Measurements from ENCODE around the gene C2orf80.
"Not testable (repeated sequence)": the region's sequence is repeated elsewhere in the genome, so short reads cannot be mapped to it uniquely, and the experiment has no call there.

Gene C2orf80

GRCh38 chr2:208175840-208176153 is 14.0 kb downstream of the C2orf80 start:
- no peak for DNase-seq

- peak; percentile 74 for DNase-seq
Measured at GRCh38 chr2:208175069-208175839, 14.6 kb downstream of the C2orf80 start.

DNA sequence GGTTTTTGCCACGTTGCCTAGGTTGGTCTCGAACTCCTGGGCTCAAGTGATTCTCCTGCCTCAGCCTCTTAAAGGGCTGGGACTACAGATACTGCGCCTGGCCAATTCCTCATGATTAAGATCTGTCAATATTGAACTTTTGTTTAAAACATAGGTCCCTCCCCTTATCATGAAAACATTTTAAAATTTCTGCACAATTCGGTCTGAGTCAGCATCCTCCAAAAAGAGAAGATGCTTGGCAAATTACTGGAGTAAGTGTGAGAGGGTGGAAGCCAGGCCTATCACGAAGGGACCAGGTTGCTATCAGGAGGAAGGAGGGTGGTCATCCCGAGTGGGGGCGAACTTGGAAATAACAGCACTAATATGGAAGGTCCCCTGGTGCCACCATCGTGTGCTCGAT is 15.7 kb downstream of the C2orf80 start:
- DNase-seq: no peak

- DNase-seq: no peak
Measured at GRCh38 chr2:208172125-208172524, 17.7 kb downstream of the C2orf80 start.

GRCh38 chr2:208164951-208165755 is 24.7 kb downstream of the C2orf80 start:
- DNase-seq: no peak

- no peak for DNase-seq
Measured at GRCh38 chr2:208163489-208163888, 26.3 kb downstream of the C2orf80 start, which contains the start of gene CRYGA. Gene CRYGA, minus strand, starts transcription at chr2:208163589. Its CDS starts 33 bp downstream, at chr2:208163556.

GRCh38 chr2:208156439-208156838 is 33.4 kb downstream of the C2orf80 start:
- no peak for DNase-seq

- no peak for DNase-seq
Measured at GRCh38 chr2:208153156-208153555, 36.7 kb downstream of the C2orf80 start.

DNA sequence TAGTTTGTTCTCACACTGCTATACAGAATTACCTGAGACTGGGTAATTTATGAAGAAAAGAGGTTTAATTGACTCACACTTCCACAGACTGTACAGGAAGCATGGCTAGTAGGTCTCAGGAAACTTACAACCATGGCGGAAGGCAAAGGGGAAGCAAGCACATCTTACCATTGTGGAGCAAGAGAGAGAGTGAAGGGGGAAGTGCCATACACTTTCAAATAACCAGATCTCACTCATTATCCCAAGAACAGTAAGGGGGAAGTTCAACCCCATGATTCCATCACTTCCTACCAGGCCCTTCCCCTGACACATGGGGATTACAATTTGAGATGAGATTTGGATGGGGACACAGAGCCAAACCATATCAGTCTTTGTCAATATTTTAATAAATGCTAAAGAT is 38.9 kb downstream of the C2orf80 start:
- DNase-seq: no peak

- DNase-seq: no peak
Measured at GRCh38 chr2:208150094-208150493, 39.7 kb downstream of the C2orf80 start.

DNA sequence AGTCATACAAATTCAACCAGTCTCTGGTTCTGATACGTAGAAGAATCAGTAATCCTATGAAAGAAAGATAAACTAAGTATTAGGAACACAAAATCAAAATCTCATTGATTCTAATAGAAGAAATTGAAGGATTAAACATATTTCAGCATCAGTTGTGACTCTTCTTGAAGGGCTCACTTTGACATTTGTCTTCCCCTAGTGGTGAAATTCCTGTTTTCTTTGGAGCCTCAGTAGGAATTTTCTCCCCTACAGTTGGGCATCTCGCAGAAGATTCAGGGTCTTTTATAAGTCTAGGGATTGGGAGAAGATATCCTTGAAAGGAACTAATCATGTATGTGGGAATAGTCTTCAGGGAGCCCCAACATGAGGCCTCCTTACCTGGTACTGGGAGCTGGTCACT is 41.0 kb downstream of the C2orf80 start:
- no peak for DNase-seq

DNA sequence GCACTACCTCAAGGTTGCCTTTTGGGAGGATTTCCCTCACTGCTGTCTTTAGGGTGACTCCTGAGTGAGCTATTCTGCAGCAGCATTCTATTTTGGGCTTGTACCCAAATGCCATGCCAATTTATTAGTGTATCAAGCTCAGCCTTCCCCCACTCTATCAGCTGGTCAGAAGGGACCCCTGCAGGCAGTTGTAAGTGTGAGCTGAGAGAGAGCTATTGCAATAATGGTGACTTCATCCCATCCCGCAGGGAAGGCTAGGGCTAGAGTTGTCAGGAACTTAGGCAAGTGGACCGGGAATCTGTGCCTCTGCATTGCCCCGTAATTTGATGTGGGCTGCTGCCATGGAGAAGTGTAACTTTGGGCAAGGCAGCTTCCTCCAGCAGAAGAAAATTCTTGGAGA is 42.1 kb downstream of the C2orf80 start:
- DNase-seq: no peak

- no peak for DNase-seq
Measured at GRCh38 chr2:208147008-208147407, 42.8 kb downstream of the C2orf80 start.

- DNase-seq: no peak
Measured at GRCh38 chr2:208146006-208146405, 43.8 kb downstream of the C2orf80 start, which contains the start of gene CRYGB. Gene CRYGB, minus strand, starts transcription at chr2:208146158. Its CDS starts 38 bp downstream, at chr2:208146120.

DNA sequence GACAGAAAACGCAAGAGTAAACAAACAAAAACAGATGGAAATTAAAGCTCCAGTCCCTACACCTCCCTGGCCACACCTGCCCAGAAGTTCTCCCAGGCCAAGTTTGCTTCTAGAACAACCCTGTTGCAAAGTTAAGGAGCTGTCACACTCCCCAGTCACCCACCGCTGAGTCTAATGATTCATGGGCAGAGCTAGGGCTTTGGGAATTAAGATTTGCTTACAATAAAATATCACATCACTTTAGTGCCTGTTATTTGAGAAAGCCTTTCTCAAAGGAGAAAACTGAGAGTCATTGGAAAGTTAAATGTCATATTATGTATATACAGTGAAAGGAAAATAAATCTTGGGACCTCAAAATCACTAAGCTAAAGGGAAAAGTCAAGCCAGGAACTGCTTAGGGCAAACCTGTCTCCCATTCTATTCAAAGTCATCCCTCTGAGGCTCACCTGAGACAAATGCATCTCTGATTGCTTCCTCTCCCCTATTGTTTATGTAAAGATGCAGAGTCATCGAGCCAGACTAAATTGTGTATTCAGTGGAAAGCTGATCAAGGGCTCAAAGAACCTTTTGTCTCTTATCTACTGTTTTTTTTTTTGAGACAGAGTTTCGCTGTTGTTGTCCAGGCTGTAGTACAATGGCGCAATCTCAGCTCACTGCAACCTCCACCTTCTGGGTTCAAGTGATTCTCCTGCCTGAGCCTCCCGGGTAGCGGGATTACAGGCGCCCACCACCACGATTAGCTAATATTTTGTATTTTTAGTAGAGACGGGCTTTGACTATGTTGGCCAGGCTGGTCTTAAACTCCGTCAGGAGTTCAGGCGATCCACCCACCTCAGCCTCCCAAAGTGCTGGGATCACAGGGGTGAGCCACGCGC is 46.7 kb downstream of the C2orf80 start:
- no peak for DNase-seq

DNA sequence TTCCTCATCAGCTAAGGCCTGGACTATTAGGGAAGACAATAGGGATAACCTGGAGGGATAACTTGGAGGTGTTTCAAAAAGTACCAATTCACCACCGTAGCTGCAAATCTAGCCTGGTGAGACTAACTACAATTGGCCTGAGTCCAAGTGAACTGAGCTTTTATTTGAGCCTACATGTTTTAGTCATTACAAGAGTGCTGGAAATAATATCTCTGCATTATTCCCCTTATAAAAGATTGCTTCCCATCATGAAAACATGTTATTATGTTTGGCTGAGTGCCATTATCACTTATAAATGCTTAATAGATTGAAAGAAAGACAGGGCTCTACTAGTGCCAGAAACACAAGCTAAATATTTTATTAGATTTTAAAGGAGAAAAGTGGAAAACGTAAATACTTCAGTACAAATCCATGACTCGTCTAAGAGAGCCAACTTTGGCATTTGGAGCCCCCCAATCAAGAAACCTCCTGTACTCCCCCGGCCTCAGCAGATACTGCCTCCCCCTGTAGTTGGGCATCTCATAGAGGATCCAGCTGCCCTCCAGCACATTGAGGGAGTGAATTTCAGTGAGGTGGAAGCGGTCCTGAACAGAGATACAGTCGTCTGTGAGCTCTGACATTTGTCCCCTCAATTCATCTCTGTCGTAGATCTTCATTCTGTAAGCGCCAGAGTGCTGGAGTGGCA is 47.4 kb downstream of the C2orf80 start:
- DNase-seq: peak; percentile 8

DNA sequence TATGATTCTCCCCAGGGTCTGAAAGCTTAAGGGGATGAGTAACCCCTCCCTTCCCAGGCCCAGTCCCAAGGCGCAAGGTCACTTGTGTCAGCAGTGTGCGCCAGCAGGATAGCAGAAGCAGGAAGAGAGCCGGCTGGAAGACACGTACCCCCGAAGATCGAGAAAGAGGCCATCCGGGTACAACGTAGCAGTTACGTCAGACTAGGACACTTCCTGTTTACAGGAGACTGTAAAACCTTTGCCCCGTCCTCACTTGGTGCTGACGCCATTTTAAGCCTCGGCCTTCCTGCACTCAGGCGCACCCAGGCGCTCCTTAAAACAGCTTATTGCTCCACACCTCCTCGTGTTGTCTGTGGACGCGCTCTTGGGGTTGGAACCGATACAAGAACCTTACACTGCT is 50.4 kb downstream of the C2orf80 start:
- no peak for DNase-seq

DNA sequence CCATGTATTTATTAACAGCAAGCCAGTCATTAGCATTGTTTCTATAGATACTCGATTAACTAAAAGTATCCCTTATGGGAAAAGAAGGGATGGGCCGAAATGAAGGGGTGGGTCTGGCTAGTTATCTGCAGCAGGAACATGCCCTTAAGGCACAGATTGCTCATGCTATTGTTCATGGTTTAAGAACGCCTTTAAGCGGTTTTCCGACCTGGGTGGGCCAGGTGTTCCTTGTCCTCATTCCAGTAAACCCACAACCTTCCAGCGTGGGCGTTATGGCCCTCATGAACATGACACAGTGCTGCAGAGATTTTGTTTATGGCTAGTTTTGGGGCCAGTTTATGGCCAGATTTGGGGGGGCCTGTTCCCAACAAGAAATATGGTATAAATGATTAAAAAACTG is 51.5 kb downstream of the C2orf80 start:
- not testable (repeated sequence) for DNase-seq

GRCh38 chr2:208136716-208137094 is 53.1 kb downstream of the C2orf80 start:
- DNase-seq: no peak

DNA sequence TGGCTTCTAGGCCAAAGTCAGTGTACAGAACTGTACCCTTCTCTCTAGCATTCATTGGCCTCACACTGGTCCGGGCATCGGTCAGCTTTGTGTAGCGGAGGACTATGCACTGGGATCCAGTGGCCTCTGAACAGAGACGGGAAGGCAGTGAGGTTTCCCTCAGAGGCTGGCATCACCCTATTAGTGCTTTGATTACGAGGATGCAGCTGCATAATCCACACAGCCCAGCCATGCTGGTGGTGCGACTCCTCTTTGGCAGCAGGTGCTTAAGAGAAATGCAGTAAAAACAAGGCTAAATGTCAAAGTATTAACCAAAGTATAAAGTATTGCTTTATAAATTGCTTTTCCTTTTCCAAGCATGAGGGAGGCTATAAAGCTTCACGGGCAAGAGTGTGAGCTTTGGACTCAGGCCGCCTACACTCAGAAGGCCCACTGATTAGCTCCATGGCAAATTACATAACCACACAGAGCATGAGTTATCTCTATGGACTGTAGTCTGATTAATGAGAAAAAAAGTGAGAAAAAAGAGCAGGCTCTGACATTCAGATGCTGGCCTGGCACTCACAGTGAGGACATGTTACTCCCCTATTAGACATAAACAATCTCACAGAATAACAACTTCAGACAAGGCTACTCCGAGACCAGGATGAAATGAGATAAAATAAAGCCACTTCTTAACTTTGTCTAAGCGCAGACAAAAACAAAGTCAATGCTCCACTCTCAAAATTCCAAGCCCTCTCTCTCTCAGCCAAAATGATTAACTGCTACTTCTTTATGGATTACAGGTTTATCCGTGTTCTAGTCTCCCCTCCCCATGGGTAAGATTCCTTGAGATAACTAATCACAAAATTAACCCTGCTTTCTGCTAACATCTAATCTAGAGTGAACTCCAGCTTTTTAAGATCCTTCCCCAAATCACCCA is 53.8 kb downstream of the C2orf80 start:
- DNase-seq: no peak

GRCh38 chr2:208134928-208135586 is 54.8 kb downstream of the C2orf80 start:
- DNase-seq: no peak

Data from fibroblast of skin of right quadriceps (primary cell).